HUES48 (cell line): ENCODE measurements around the gene PTH1R.

Experiments
- H3K27ac ChIP-seq: one replicate; pipeline ENCODE4 v1.7.0; 2013; ENCODE audit warnings: low read depth, low read length, inconsistent platforms
- H3K27me3 ChIP-seq: 2 replicates; pipeline ENCODE4 v1.6.1; 2013; ENCODE audit warnings: mild to moderate bottlenecking, low read length; ENCODE audit not compliant: control insufficient read depth, insufficient read depth
- H3K36me3 ChIP-seq: 2 replicates; pipeline ENCODE4 v1.6.1; 2013; ENCODE audit warnings: low read length; ENCODE audit not compliant: control insufficient read depth, insufficient read depth
- H3K4me1 ChIP-seq: 2 replicates; pipeline ENCODE4 v1.6.1; 2013; ENCODE audit warnings: mild to moderate bottlenecking, low read length; ENCODE audit not compliant: control insufficient read depth, insufficient read depth
- H3K4me3 ChIP-seq: 2 replicates; pipeline ENCODE4 v1.5.1; 2013; ENCODE audit warnings: mild to moderate bottlenecking, low read depth, low read length
- H3K9ac ChIP-seq: 2 replicates; pipeline ENCODE4 v1.6.1; 2013; ENCODE audit warnings: mild to moderate bottlenecking, low read depth, low read length, moderate library complexity
- H3K9me3 ChIP-seq: 2 replicates; pipeline ENCODE4 v1.6.1; 2013; ENCODE audit warnings: low read length; ENCODE audit not compliant: control insufficient read depth, insufficient read depth

Gene PTH1R

DNA sequence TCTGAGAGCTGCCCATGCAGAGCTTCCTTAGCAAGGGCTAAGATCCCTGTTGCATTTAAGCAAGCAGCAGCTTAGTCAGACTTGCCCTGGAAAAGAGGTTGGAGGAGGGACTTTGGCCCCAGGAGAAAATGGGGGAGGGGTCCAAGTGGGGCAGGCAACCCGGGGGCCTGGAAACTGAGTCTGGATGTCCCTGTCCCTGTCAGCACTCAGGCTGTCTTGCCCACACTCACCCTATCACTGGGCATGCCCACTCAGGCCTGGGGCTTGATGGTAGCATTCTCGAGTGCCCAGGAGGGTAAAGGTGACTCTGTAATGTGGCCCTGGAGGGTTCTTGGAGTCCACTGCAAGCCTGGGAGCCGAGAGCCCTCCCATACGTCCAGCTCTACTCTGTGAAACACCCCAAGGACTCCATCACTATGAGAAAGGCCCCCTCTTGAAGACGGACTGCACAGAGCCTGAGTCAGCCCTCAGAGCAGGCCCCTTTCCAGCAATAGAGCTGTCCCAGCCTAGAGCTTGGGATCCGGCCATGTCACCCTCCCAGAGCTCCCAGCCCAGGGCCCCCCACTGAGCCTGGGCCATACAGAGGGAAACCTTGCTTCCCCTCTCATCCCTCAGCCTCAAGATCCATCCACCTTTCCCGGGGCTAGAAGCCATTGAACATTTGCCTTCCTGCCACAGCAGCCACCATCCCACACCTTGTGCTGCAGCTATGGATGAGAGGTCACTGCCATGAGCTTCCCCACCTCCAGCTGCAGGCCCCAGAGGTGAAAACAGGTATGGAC is 27.6 kb upstream of the PTH1R start:
- H3K4me1 ChIP-seq, result peaks cover 9% of the 10 kb centered on the region
- no peak overlapping the region for H3K9ac ChIP-seq
- H3K9me3 ChIP-seq, result no peaks in the 10 kb centered on the region
- H3K36me3 ChIP-seq, result no peaks in the 10 kb centered on the region
- peaks cover 10% of the 10 kb centered on the region for H3K27me3 ChIP-seq
- no peak overlapping the region for H3K4me3 ChIP-seq
- H3K27ac ChIP-seq, result no peak overlapping the region

DNA sequence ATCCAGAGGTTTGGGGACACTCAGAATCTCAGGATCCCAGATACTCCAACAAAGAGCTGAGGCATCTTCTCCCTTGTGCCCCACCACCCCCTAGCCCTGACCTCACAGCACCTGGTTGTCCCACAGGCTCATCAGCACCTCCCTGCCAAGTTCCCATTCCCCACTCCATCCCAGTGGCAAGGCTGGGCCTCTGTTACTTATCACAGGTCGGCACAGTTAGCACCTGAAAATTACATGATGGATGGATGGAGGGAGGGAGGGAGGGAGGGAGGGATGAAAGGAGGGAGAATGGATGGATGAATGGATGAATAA is 27.1 kb upstream of the PTH1R start:
- no peak overlapping the region for H3K27ac ChIP-seq
- no peak overlapping the region for H3K9ac ChIP-seq
- peaks cover 10% of the 10 kb centered on the region for H3K27me3 ChIP-seq
- no peak overlapping the region for H3K4me3 ChIP-seq
- H3K9me3 ChIP-seq, result no peaks in the 10 kb centered on the region
- peaks cover 4% of the 10 kb centered on the region for H3K4me1 ChIP-seq
- no peaks in the 10 kb centered on the region for H3K36me3 ChIP-seq

DNA sequence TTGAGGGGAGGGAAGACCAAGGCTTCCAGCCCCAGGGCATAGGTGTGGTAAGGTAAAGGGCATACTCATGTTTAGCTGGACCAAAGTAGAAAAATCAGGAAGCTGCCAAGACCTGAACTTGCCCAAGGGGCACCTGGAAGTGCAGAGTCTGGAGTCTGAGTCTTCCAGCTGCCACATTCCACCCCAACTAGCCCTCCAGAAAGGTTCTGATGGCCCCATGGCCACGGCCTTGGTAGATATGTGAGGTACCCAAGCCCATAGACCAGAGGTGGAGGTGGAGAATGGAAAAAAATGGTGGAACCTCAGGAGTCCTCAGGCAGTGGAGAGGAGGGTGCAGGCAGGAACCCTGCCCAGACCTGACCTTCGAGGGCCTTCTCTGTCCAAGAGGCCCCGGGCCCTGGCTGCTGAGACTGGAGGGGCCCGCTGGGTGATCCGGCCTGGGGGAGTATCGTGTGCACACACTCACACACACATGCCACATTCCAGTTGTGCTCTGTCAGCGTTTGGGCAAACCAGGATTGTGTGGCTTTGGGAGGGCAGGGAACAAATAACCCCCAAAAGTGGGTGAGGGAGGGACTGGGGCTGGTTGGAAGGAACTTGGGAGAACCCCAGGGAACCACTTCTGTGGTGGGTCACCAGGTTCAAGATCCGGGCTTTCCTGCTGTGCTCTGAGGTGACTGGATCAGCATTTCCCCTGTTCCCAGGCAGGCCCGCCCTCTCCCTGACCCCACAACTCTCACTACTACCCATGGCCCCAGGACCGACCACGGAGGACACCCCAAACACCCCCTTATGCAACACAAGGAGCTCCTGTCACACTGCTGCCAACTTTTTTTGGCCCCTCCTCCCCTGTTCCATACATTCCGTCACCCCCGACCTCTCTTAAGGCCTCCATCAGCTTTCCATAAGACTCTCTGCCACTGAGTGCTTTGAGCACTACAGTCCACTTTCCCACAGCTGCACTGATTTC is 25.9 kb upstream of the PTH1R start:
- Histone ChIP-seq H3K4me3 (no peak overlapping the region), H3K27ac (no peak overlapping the region), H3K9me3 (no peaks in the 10 kb centered on the region), H3K4me1 (peaks cover 3% of the 10 kb centered on the region), H3K9ac (no peak overlapping the region), H3K27me3 (peaks cover 5% of the 10 kb centered on the region; the same call in 1 of the 2 replicates), H3K36me3 (no peaks in the 10 kb centered on the region)

DNA sequence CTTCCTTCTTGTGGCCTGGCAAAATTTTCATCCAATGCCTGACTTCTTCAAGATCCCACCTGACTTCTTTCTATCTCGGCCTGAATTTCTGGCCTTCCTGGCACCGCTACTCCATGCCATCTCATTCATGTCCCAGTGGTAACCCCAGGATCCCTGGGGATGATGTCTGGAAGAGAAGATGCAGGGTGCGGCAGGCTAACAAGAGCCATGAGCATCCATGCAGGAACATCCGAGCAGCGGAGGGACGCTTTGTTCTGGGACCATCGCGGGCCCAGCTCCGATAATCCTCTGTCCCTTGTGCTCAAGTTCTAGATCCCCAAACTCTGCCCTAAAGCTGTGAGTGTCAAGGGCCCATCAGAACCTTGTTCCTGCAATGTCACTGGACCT is 25.2 kb upstream of the PTH1R start:
- no peak overlapping the region for H3K27ac ChIP-seq
- no peak overlapping the region for H3K4me3 ChIP-seq
- peaks cover 3% of the 10 kb centered on the region for H3K4me1 ChIP-seq
- no peaks in the 10 kb centered on the region for H3K9me3 ChIP-seq
- H3K36me3 ChIP-seq, result no peaks in the 10 kb centered on the region
- H3K27me3 ChIP-seq, result no peaks in the 10 kb centered on the region
- H3K9ac ChIP-seq, result no peak overlapping the region

DNA sequence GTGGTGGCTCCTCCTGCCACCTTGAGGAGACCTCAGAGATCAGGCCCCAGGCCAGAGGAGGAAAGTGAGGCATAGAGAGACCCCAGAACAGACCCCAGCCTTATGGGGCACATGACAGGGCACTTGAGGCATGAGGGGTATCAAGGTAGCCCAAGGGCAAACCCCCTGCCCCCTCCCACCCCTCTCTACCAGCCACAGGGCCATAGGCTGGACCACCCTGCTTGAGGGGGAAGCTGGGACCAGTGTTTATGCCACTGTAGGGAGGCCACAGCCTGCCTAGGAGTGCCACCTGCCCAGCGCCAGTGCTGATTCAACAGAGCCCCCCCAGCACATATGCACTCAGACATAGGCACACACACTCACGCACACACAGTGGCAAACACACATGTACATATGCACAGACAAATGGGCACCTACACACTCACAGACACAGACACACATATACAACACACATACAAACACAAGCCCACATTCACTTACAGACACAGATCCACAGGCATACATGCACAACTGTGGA is 24.6 kb upstream of the PTH1R start:
- no peak overlapping the region for H3K9ac ChIP-seq
- H3K4me1 ChIP-seq, result no peaks in the 10 kb centered on the region; the same call in 1 of the 2 replicates
- no peak overlapping the region for H3K27ac ChIP-seq
- no peak overlapping the region for H3K4me3 ChIP-seq
- no peaks in the 10 kb centered on the region for H3K36me3 ChIP-seq
- no peaks in the 10 kb centered on the region for H3K9me3 ChIP-seq
- H3K27me3 ChIP-seq, result no peaks in the 10 kb centered on the region

DNA sequence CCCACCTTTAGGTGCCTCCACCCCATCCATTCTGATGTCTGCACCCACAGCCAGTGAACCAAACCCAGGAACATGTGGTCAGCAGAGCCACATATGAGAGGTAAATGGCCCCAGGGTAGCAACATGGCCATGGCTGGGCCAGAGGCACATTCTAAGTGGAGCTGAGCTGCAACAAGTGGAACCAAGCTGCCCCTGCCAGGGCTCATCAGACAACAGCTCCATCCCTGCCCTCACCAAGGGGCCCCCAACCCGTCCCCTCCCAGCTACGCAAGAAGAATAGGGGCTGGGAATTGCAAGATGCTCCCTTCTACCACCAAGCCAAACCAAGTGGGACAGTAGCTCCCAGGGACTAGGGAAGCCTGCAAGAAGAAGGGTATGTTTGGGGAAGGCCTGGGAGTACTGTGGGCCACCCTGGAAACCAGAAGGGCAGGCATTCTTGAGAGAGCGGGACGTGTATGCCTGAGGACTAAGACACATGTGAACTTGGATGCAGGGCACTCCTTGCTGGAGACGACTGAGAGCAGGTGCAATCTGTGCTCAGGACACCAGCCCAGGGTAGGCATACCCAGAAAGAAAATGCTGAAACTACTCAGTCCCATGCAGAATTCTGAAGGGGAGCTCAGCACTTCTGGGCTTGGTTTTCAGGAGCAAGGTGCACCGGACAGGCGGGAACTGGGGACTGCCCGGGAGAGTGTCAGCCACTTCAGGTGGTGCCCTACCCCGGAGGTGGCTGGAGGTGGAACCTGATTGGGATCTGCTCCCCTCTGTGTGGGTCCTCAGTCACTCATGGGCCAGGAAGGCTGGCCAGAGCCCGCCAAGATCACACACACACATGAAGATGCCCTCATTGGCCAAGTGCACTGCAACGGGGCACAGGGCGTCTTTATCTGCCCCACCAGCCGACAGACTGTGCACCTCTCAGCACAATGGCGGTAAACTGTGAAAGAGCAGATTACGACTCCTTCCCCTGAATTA is 23.8 kb upstream of the PTH1R start:
- Histone ChIP-seq H3K9ac (no peak overlapping the region), H3K4me3 (no peak overlapping the region), H3K27ac (no peak overlapping the region), H3K4me1 (no peaks in the 10 kb centered on the region; the same call in 1 of the 2 replicates), H3K27me3 (no peaks in the 10 kb centered on the region), H3K9me3 (no peaks in the 10 kb centered on the region), H3K36me3 (no peaks in the 10 kb centered on the region)

DNA sequence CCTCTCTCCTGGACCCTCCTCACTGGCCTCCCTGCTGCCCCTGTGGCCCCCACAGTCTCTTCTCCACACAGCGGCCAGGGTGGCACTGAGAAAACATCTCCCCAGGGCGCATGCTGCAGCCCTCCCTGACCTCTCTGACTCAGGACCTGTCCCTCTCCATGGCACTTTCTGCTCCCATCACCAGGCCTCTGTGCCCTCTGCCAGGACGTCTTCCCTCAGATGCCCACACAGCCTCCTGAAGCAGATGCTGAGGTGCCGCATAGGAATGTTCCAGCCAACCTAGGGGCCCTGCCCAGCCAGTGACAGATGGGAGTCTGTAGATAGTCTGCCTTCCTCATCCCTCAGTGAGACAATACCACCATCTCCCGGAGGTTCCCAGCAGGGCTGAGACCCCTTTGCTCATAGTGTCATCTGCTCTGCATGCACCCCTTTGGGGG is 22.9 kb upstream of the PTH1R start:
- Histone ChIP-seq H3K27me3 (no peaks in the 10 kb centered on the region), H3K4me1 (no peaks in the 10 kb centered on the region), H3K36me3 (no peaks in the 10 kb centered on the region), H3K9me3 (no peaks in the 10 kb centered on the region), H3K9ac (no peak overlapping the region), H3K27ac (no peak overlapping the region), H3K4me3 (no peak overlapping the region)

DNA sequence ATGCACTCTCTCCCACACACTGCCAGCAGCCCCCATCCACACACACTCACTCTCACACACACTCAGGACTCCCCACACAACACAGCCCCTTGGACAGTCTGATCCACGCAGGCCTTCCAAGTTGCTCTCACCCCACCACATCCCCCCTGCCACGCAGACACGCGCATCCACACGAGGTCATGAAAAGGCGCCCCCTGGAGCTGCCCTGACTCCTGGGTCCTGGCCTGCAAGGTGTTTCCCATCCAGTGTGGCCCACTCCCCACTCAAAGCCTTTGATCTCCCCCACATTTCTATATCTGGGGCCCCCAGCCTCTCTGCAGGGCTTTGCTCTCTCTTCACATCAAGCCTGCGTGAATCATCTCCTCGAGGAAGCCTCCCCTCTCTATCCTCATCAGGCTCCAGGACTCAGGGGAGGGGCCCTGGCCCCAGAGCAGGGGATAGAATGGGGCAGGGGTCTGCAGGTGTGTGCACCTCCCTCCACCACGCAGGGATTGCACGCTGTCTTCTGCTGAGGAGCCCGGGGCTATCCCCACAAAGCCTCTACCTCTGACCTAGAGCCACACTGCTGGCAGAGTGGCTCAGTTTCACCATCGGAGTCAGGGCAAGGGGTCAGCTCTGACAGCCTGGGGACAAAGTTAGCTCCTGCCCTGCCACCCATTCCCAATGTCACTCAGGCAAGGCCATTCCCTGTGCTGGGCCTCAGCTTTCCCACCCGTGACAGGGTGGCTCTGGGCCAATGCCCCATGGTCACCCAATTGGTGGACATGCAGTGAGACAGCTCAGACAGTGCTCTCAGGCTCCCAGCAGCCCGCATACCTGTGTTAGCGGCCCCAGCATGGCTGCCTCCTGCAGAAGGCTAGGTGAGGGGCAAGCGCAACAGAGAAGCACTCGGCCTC is 20.7 kb upstream of the PTH1R start:
- no peak overlapping the region for H3K9ac ChIP-seq

DNA sequence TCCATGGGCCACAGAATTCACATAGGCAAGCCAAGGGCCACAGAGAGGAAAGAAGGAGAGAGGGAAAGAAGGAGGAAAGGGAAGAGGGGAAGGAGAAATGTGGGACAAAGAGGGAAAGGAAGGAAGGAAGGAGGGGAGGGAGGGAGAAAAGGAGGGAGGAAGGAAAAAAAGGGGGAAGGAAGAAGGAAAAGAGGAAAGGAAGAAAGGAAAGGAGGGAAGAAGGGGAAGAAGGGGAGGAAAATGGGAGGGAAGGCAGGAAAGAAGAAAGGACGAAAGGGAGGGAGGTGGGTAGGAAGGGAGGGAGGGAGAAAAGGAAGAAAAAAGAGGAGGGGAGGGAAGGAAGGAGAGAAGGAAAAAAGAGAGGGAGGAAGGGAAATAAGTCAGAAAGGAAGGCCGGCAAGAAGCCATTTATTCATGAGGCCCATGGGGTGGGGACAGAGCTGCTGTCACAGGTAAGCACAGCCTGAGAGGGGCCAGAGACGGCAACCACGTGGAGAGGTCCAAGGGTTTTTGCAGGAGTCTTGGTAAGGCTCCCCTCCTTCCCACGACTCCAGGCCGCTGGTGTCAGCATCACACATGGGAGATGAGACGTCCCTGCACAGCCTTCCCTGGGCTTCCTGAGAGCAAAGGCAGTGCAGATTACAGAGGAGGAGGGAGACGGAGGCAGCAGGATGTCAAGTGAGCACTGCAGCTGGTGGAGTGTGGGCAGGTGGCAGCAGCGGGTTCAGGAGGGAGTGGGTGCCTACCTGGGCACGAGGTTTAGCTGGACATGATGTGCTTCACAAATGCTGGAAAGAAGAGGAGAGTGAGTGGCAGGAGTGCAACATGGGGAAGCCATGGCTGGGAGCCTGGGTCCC is 19.8 kb upstream of the PTH1R start:
- H3K9ac ChIP-seq, result no peak overlapping the region
- no peak overlapping the region for H3K27ac ChIP-seq
- H3K4me1 ChIP-seq, result no peaks in the 10 kb centered on the region
- no peaks in the 10 kb centered on the region for H3K36me3 ChIP-seq
- H3K4me3 ChIP-seq, result no peak overlapping the region
- no peaks in the 10 kb centered on the region for H3K9me3 ChIP-seq
- no peaks in the 10 kb centered on the region for H3K27me3 ChIP-seq

More for the DNA sequence above, 20.7 kb upstream of the PTH1R start:
- no peaks in the 10 kb centered on the region for H3K4me1 ChIP-seq
- H3K4me3 ChIP-seq, result no peak overlapping the region
- H3K27ac ChIP-seq, result no peak overlapping the region
- no peaks in the 10 kb centered on the region for H3K36me3 ChIP-seq
- no peaks in the 10 kb centered on the region for H3K27me3 ChIP-seq
- no peaks in the 10 kb centered on the region for H3K9me3 ChIP-seq
